ENCODE results near the gene ATG5.

DNA sequence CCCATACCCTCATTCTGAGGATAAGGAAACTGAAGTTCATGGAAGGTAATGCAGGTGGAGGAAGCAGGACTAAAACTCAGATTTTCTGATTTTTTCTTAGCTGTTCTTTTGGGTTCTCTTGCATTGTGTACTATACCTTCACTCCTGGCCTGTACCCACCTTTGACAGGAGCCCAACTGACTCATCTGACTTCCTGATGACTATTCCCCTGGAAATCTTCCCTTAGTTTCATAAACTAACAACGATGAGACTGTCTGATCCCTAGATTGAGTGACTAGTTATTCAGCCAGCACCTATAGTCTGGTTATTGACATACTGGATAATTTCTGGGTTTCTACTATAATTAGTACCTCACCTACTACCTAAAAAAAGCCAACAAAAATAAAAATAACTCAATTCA lies 45.1 kb upstream of the ATG5 start:
- no peak for TF ChIP-seq CTCF (IDR thresholded peaks at IDR 0.05; ENCODE audit: poor library complexity)
- TF ChIP-seq EZH2phosphoT487 (IDR thresholded peaks at IDR 0.05; ENCODE audit: low read depth, severe bottlenecking, unreplicated experiment), result no peak
